Measurements from ENCODE around the gene TAF7.
A peak's percentile ranks its signal among the peaks of the same experiment; 100 is the strongest.
"Not testable (repeated sequence)": the region's sequence is repeated elsewhere in the genome, so short reads cannot be mapped to it uniquely, and the experiment has no call there.

TAF7 gene

GRCh38 chr5:141338538-141339306 is 18.1 kb upstream of the TAF7 start, which contains the start of gene PCDHGA2:
Gene PCDHGA2 (plus strand): TSS chr5:141338760.
- no peak for DNase-seq

- not testable (repeated sequence) for DNase-seq
These were observed 12.0 kb upstream of the TAF7 start for GRCh38 chr5:141332571-141332970.

- no peak for DNase-seq
These were observed 9.9 kb upstream of the TAF7 start, which contains the start of gene PCDHGA1 for GRCh38 chr5:141330299-141331080. Gene PCDHGA1 (plus strand): TSS chr5:141330514.

- no peak for DNase-seq
These were observed 7.6 kb upstream of the TAF7 start for GRCh38 chr5:141328231-141328630.

GRCh38 chr5:141326088-141326854 is 5.7 kb upstream of the TAF7 start:
- peak; percentile 59 for DNase-seq

GRCh38 chr5:141322261-141322660 is 1.7 kb upstream of the TAF7 start:
- DNase-seq, result no peak

GRCh38 chr5:141319699-141320098 is 885 bp downstream of the TAF7 start:
- DNase-seq, result no peak

GRCh38 chr5:141319202-141319601 is 1.4 kb downstream of the TAF7 start:
- no peak for DNase-seq

GRCh38 chr5:141316963-141317362 is 3.6 kb downstream of the TAF7 start:
- DNase-seq, result not testable (repeated sequence)

- DNase-seq, result no peak
These were observed 6.9 kb downstream of the TAF7 start for GRCh38 chr5:141313711-141314110.

GRCh38 chr5:141306630-141307029 is 14.0 kb downstream of the TAF7 start:
- DNase-seq, result no peak

- DNase-seq, result no peak
These were observed 16.8 kb downstream of the TAF7 start, which contains the start of gene SLC25A2 for GRCh38 chr5:141303756-141304155. Gene SLC25A2 (minus strand): TSS chr5:141304049. CDS start chr5:141303865, 184 bp downstream.

GRCh38 chr5:141298376-141298775 is 22.2 kb downstream of the TAF7 start:
- DNase-seq, result no peak

- DNase-seq, result no peak
These were observed 47.7 kb downstream of the TAF7 start for GRCh38 chr5:141272906-141273305.

GRCh38 chr5:141269195-141269594 is 51.4 kb downstream of the TAF7 start:
- DNase-seq, result no peak
